ENCODE data around the gene SYNE2. TPM values are rescaled to one million over a fixed set of nuclear protein-coding genes. Genes with fewer than 3 reads are reported as not detected.

SYNE2 gene
- total RNA-seq, 4 donors from 2014 or later: 136 to 323 (median 215) TPM

DNA sequence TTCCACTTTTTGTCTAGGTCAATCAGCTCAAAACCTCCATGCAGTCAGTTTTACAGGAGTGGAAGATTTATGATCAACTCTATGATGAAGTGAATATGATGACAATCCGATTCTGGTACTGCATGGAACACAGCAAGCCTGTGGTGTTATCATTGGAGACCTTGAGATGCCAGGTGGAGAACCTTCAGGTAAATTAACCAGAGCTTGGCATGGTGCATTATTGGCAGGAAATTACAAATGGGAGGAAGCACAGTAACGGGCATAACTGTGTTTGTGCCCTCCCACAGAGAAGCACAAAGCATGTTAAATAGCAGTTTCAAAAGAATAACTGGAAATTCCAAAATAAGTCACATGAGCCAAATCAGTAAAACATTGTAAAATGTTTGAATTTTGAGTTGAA lies 305.8 kb downstream of the SYNE2 start:
- no peak for TF ChIP-seq CTCF (IDR thresholded peaks at IDR 0.05; ENCODE audit: low read depth)

- TF ChIP-seq CTCF (IDR thresholded peaks at IDR 0.05; ENCODE audit: low read depth): no peak
These were observed 306.8 kb downstream of the SYNE2 start for GRCh38 chr14:64159588-64159987.

DNA sequence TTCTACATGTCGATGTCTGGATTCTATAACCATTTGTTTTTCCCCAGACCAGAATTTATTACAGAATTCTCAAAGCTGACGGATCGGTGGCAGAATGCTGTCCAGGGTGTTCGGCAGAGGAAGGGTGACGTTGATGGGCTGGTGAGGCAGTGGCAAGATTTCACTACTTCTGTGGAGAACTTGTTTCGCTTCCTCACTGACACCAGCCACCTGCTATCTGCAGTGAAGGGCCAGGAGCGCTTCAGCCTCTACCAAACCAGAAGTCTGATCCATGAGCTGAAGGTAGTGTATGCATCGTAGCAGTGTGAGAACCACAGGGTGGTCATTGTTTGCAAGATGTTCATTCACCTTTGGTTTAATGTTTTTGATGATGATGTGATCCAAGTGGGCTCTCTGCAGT lies 317.4 kb downstream of the SYNE2 start:
- TF ChIP-seq CTCF (IDR thresholded peaks at IDR 0.05; ENCODE audit: low read depth): no peak

DNA sequence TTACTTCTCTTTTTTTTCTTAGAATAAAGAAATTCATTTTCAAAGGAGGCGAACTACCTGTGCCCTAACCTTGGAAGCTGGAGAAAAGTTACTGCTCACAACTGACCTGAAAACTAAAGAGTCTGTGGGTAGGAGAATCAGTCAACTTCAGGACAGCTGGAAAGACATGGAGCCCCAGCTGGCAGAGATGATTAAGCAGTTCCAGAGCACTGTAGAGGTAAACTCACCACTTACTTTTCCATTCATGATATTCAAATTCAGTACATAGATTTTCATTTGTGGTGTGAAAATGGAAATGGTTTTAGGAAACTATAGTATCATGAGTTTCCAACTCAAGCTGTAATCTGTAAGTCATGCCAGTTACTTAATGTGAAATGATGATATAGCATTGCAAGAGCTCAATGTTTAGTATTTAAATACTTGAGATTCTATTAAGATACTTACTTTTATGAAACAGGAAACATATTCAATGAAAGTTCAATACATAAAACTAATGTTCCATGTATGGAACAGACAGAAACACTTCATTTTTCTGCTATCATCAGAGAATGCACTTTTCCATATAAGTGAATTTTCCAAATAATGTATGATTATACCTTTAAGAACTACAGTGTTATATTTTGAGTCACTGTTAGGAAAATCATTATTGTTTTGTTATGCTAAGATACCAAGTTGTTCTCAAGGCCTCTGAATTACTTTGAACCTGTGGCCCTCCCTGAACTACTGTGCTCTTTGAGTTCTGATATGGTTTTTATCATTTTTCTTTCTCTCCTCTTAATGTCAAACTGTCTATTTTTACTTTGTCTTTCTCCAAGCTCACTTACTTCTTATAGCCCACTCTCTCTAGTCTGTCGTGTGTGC lies 322.3 kb downstream of the SYNE2 start:
- TF ChIP-seq CTCF (IDR thresholded peaks at IDR 0.05; ENCODE audit: low read depth): no peak

DNA sequence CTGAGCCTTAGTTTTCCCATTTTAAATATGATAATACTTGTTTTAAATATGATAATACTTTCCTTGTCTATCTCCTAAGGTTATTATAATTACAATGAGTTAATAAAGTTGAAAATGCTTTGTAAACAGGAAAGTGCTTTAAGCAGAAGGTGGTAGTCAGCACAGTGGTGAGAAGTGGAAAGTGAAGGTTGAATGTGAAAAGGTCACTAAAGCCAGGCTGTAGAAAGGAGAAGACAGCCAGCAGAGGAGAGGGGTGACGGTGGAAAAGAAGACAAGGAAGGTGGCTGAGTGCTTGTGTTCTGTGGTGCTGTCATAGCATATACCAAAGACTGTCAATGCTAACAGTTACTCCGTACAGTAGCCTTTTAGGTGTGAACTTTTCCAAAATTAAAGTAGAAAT lies 323.5 kb downstream of the SYNE2 start:
- no peak for TF ChIP-seq CTCF (IDR thresholded peaks at IDR 0.05; ENCODE audit: low read depth)

- TF ChIP-seq CTCF (IDR thresholded peaks at IDR 0.05; ENCODE audit: low read depth): no peak
These were observed 326.0 kb downstream of the SYNE2 start for GRCh38 chr14:64178814-64179213.

GRCh38 chr14:64184103-64184729 lies 331.4 kb downstream of the SYNE2 start:
- TF ChIP-seq CTCF (IDR thresholded peaks at IDR 0.05; ENCODE audit: low read depth): no peak
